ENCODE results near the gene SUN2.

GRCh38 chr22:38796262-38796957 is 40.6 kb upstream of the SUN2 start:
- TF ChIP-seq POLR2A (IDR thresholded peaks at IDR 0.05) (no peak), CTCF (IDR thresholded peaks at IDR 0.05) (no peak)

Measured in esophagus squamous epithelium (tissue), 4 donors.